GM23338 (cell line): ENCODE data around the gene FNDC7. TPM values are rescaled to one million over a fixed set of nuclear protein-coding genes. Genes with fewer than 3 reads are reported as not detected.

Source experiments
- ATAC-seq: fragments of 200-7000 bp; cut with Tn5 transposase; 3 replicates; pipeline ENCODE4 v1.9.1; 2020
- DNase-seq: peaks from one replicate; pipeline ENCODE4 v3.0.0-alpha.2; 2015; ENCODE audit warnings: low spot score
- H2AFZ ChIP-seq: fragments of 200-600 bp; sonication (generic); 2 replicates; pipeline ENCODE4 v1.8.0; 2016; ENCODE audit warnings: antibody characterized with exemption, mild to moderate bottlenecking, moderate library complexity
- H3F3A ChIP-seq: fragments of 200-600 bp; sonication (generic); replicated peaks from 2 replicates; pipeline ENCODE4 v1.8.0; 2017; ENCODE audit warnings: antibody characterized with exemption, mixed run types, low read depth
- H3K27ac ChIP-seq: fragments of 200-600 bp; sonication (generic); 2 replicates; pipeline ENCODE4 v1.6.1; 2016; ENCODE audit warnings: low read depth
- H3K27me3 ChIP-seq: fragments of 200-600 bp; sonication (generic); 2 replicates; pipeline ENCODE4 v1.8.0; 2016; ENCODE audit warnings: mild to moderate bottlenecking, mixed run types, moderate library complexity; ENCODE audit not compliant: insufficient read depth
- H3K36me3 ChIP-seq: fragments of 200-600 bp; sonication (generic); 2 replicates; pipeline ENCODE4 v1.8.0; 2016; ENCODE audit warnings: mild to moderate bottlenecking; ENCODE audit not compliant: insufficient read depth
- H3K4me1 ChIP-seq: fragments of 200-600 bp; sonication (generic); 2 replicates; pipeline ENCODE4 v1.8.0; 2016; ENCODE audit warnings: mild to moderate bottlenecking, moderate library complexity; ENCODE audit not compliant: insufficient read depth
- H3K4me2 ChIP-seq: fragments of 200-600 bp; sonication (generic); 2 replicates; pipeline ENCODE4 v1.7.1; 2017; ENCODE audit warnings: mixed run types
- H3K4me3 ChIP-seq: fragments of 200-600 bp; sonication (generic); 2 replicates; pipeline ENCODE4 v1.6.1; 2016; ENCODE audit warnings: mixed run types
- H3K79me2 ChIP-seq: fragments of 200-600 bp; sonication (generic); replicated peaks from 2 replicates; pipeline ENCODE4 v1.8.0; 2017; ENCODE audit warnings: mild to moderate bottlenecking; ENCODE audit not compliant: insufficient read depth
- H3K9me2 ChIP-seq: fragments of 200-600 bp; sonication (generic); 2 replicates; pipeline ENCODE4 v1.8.0; 2017; ENCODE audit not compliant: insufficient read depth
- H4K20me1 ChIP-seq: fragments of 200-600 bp; sonication (generic); replicated peaks from 2 replicates; pipeline ENCODE4 v1.8.0; 2017; ENCODE audit warnings: mild to moderate bottlenecking; ENCODE audit not compliant: insufficient read depth
- H3K27ac Mint-ChIP-seq: 2 replicates; pipeline ENCODE4 v1.8.0; 2020; ENCODE audit warnings: inconsistent platforms, mild to moderate bottlenecking, moderate library complexity, mixed read lengths
- H3K27me3 Mint-ChIP-seq: 3 replicates; pipeline ENCODE4 v1.8.0; 2022; ENCODE audit warnings: low read depth, mild to moderate bottlenecking, moderate library complexity, mixed read lengths, inconsistent platforms; ENCODE audit not compliant: insufficient read depth, poor library complexity
- H3K36me3 Mint-ChIP-seq: 3 replicates; pipeline ENCODE4 v1.8.0; 2021; ENCODE audit warnings: low read depth, mild to moderate bottlenecking, inconsistent platforms, moderate library complexity, mixed read lengths
- H3K4me1 Mint-ChIP-seq: 3 replicates; pipeline ENCODE4 v1.8.0; 2020; ENCODE audit warnings: mild to moderate bottlenecking, inconsistent platforms, mixed read lengths
- H3K4me3 Mint-ChIP-seq: 3 replicates; pipeline ENCODE4 v1.8.0; 2021; ENCODE audit warnings: moderate library complexity, mild to moderate bottlenecking, inconsistent platforms, mixed read lengths
- H3K9me3 Mint-ChIP-seq: 3 replicates; pipeline ENCODE4 v1.8.0; 2020; ENCODE audit warnings: moderate library complexity, mild to moderate bottlenecking, inconsistent platforms, mixed read lengths
- CREB1 ChIP-seq: fragments of 250-450 bp; sonication (Bioruptor Pico); IDR thresholded peaks from 2 replicates; pipeline ENCODE4 v1.5.0; 2020; ENCODE audit warnings: low read depth, mild to moderate bottlenecking, moderate library complexity
- CTCF ChIP-seq, 2 experiments: fragments of 200-600 bp in 1 of 2; sonication (generic) in 1 of 2; conservative IDR thresholded peaks; 2 replicates each; pipeline versions ENCODE4 v1.5.1 to v1.6.1; 2016 to 2017; ENCODE audit warnings: antibody characterized with exemption in 2 of 2, low read depth in 2 of 2, mild to moderate bottlenecking in 2 of 2, moderate library complexity in 1 of 2
- ETS1 ChIP-seq: IDR thresholded peaks from 2 replicates; pipeline ENCODE4 v1.6.1; 2016; ENCODE audit warnings: antibody characterized with exemption
- EZH2 ChIP-seq: fragments of 200-600 bp; sonication (generic); IDR thresholded peaks from one replicate; pipeline ENCODE4 v1.8.0; 2017; ENCODE audit warnings: antibody characterized with exemption, mild to moderate bottlenecking, low read depth; ENCODE audit not compliant: unreplicated experiment
- EZH2phosphoT487 ChIP-seq: fragments of 200-600 bp; sonication (generic); IDR thresholded peaks from one replicate; pipeline ENCODE4 v1.8.1; 2018; ENCODE audit warnings: antibody characterized with exemption; ENCODE audit not compliant: unreplicated experiment
- JUNB ChIP-seq: IDR thresholded peaks from one replicate; pipeline ENCODE4 v1.6.1; 2016; ENCODE audit warnings: antibody characterized with exemption; ENCODE audit not compliant: unreplicated experiment
- NANOG ChIP-seq: IDR thresholded peaks from 2 replicates; pipeline ENCODE4 v1.6.1; 2016; ENCODE audit warnings: antibody characterized with exemption, borderline replicate concordance
- POLR2AphosphoS5 ChIP-seq: IDR thresholded peaks from 2 replicates; pipeline ENCODE4 v1.6.1; 2016; ENCODE audit warnings: antibody characterized with exemption, low read depth
- REST ChIP-seq: IDR thresholded peaks from one replicate; pipeline ENCODE4 v1.6.1; 2018; ENCODE audit warnings: antibody characterized with exemption; ENCODE audit not compliant: unreplicated experiment
- STAT1 ChIP-seq: IDR thresholded peaks from one replicate; pipeline ENCODE4 v1.6.1; 2016; ENCODE audit warnings: antibody characterized with exemption; ENCODE audit not compliant: unreplicated experiment
- ZNF114 ChIP-seq: fragments of 250-450 bp; sonication (Bioruptor Pico); IDR thresholded peaks from 2 replicates; pipeline ENCODE4 v1.5.0; 2020; ENCODE audit warnings: mild to moderate bottlenecking, moderate library complexity
- ZNF331 ChIP-seq: fragments of 250-450 bp; sonication (Bioruptor Pico); IDR thresholded peaks from 2 replicates; pipeline ENCODE4 v1.5.0; 2020; ENCODE audit warnings: low read depth, mild to moderate bottlenecking, moderate library complexity
- ZNF462 ChIP-seq: fragments of 250-450 bp; sonication (Bioruptor Pico); IDR thresholded peaks from 2 replicates; pipeline ENCODE4 v1.5.0; 2020; ENCODE audit warnings: mild to moderate bottlenecking, moderate library complexity
- polyA plus RNA-seq: library from polyadenylated mRNA; unstranded; fragments of >200 nt; fragmentation: Nextera tagmentation; extraction: Ambion mirVana; gene quantifications from 2 replicates; pipeline ENCODE4 v1.2.1, GENCODE V29; 2016
- total RNA-seq: library from RNA; depleted of rRNA; stranded (reverse); fragments of >200 nt; shearing (Covaris generic); gene quantifications from 2 replicates; pipeline ENCODE4 v1.2.3, GENCODE V29; 2014

FNDC7 gene
- total and polyA plus RNA-seq, 2 experiments from 2014 or later: 0.06 to 0.28 TPM

GRCh38 chr1:108750476-108751181 lies 37.9 kb downstream of the FNDC7 start:
- Histone ChIP-seq H3K27ac (no peak overlapping the region), H2AFZ (no peak overlapping the region), H3K9me2 (no peaks in the 10 kb centered on the region), H3K4me1 (0 out of 2 replicates have a peak, but pooled peaks cover 3% of the 10 kb centered on the region), H4K20me1 (0 out of 2 replicates have a peak, but pooled peaks cover 4% of the 10 kb centered on the region), H3K79me2 (peaks cover 28% of the 10 kb centered on the region), H3F3A (no peaks in the 10 kb centered on the region), H3K4me3 (no peak overlapping the region), H3K4me2 (no peak overlapping the region), H3K36me3 (no peaks in the 10 kb centered on the region), H3K27me3 (no peaks in the 10 kb centered on the region)
- ATAC-seq (no peak), DNase-seq (no peak)
- Mint-ChIP-seq H3K36me3 (peaks cover 8% of the 10 kb centered on the region), H3K9me3 (no peaks in the 10 kb centered on the region), H3K27me3 (peaks cover 7% of the 10 kb centered on the region), H3K4me3 (no peak overlapping the region), H3K4me1 (peaks cover 7% of the 10 kb centered on the region), H3K27ac (no peak overlapping the region)
- TF ChIP-seq EZH2: no peak
- no peak for TF ChIP-seq ZNF331 (CRISPR knock-in tag)
- no peak for TF ChIP-seq ETS1
- no peak for TF ChIP-seq ZNF114
- TF ChIP-seq STAT1: no peak
- TF ChIP-seq REST: no peak
- no peak for TF ChIP-seq ZNF462
- TF ChIP-seq JUNB: no peak
- TF ChIP-seq POLR2AphosphoS5: no peak
- TF ChIP-seq CTCF (conservative IDR thresholded peaks at IDR 0.05; ENCODE audit: low read depth in 2 of 2): no peak
- no peak for TF ChIP-seq NANOG
- no peak for TF ChIP-seq EZH2phosphoT487
- TF ChIP-seq CREB1 (CRISPR knock-in tag): no peak
